GM19025 (cell line): ENCODE data around the gene EYS.

ENCODE experiments used
- ATAC-seq: cut with Tn5 transposase; IDR thresholded peaks from one replicate; pipeline ENCODE4 v1.9.1; 2021; ENCODE audit warnings: mild to moderate bottlenecking, low read depth, moderate library complexity; ENCODE audit not compliant: unreplicated experiment

EYS gene

GRCh38 chr6:64227863-64228262 is 1479.2 kb downstream of the EYS start:
- ATAC-seq: no peak

DNA sequence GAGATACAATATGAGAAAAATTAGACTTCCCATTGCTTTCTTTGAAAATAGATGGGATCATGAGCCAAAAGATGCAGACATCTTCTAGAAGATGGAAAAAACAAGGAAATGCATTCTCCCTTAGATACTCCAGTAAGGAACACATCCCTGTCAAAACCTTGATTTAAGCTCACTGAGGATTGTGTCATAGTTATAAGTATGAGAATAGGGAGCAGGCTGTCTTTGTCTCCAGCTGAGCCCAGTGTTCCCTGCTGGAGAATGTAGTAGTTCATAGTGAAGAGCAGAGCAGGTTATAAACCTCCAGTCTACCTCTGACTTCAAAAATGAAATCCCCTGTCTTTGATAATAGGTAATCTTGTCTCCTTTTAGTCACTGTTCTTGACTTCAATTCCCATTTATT is 1481.5 kb downstream of the EYS start:
- ATAC-seq: no peak

DNA sequence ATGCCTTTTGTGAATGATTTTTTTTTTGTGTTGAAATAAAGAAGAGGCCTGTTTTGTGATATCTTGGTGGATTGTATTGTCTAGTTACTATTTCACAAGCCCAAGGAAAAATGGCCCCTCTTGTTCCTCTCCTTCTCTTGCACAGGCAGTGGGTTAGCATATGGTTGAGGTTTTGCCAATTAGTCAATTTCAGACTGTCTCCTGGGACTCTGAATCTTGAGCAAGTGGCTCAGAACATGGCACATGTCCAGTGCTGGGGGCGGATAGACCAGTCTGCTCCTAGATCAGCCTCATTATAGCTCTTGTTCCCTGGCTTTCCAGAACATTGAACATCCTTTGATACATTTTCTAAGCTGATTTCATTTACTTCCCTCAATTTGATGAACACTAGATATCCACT is 1482.2 kb downstream of the EYS start:
- ATAC-seq: no peak

DNA sequence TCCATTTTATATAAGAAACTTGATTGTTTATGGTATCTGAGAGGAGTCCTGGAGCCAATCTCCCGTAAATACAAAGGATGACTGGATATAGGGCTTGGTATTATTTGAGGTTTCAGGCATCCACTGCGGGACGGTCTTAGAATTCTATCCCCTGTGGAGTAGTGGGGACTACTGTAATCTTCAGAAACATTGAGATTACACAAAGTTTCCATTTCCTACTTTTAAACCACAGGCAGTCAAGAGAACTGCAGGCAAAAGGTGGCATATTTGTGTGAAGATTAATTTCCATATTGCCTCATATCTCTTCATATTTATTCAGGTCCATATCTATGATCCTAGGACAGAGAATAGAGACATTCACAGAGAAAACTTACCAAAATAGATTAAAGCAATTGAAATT is 1485.2 kb downstream of the EYS start:
- no peak for ATAC-seq

GRCh38 chr6:64220801-64221200 is 1486.2 kb downstream of the EYS start:
- no peak for ATAC-seq

DNA sequence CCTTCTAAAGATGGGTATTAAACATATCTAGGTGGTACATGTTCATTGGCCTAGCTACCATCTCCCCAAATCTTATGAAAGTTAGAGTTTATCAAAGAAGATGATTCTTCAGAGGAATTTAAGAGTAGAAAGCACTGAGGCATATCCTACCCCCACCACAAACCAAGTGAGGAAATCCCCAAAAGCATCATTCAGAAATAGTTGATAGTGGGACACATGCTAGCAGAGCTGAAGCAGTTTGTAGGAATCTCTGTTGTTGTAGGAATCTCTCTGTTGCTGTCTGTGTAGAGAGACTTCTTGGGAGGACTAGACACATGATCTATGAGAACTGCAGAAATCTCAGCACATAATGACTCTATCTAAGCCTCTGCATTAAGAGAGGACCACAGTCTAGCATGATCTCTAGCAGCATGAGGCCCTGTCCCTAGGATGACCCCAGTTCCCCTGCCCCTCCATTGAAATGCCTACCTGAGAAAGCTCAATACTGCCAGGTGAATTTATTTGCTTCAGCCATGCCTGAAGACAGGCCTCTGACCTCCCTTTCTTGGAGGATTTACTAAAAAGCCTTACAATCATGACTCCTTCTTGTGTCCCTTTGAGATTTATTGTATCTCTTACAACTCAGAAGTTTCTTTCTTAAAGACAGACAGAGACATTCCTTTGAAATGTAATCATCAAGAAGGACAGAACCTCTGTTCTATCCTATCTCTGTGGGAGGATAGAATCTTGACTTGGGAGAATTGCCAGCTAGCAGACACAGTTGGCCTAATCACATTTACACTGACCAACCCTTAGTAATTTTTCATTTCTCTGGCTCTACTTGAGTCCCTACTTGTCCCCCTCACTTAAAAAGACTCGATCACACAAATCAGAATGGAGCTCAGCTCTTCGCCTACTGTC is 1489.1 kb downstream of the EYS start:
- no peak for ATAC-seq

DNA sequence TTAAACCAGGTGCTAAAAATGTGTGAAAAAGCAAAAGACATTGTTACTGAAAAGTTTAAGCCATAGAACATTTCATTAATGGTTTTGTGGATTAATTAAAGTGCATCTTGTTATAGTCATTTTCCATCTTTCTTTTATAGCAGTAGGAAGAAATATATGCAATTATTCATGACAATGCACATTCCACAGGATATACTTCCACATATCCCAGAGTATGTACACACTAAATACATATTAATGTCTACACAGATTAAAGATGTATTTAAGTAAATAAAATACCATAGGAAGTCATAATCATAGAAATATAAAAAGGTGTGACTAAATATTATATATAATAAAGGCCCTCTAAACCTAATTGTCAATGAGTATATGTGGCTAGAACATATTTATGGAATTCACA is 1492.7 kb downstream of the EYS start:
- no peak for ATAC-seq

- ATAC-seq: no peak
These were observed 1493.3 kb downstream of the EYS start for GRCh38 chr6:64213697-64214096.

DNA sequence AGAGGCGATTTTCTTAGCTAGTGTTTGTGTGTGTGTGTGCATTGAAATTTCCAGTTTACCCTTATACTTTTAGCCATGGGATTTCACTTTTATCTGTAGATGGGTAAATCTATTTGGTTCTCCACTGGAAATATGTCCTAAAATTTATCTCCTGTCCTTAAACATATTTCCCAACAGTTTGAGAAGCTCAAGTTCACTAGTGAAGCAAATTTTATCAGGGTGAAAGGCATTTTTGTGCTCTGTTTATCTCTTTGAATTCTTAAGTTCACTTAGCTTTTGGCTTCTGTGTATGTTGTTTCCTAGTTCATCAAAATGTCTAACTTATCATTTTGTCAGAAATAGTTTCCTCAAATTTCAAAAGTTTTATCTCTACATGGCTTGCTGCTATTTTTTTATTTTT is 1509.8 kb downstream of the EYS start:
- ATAC-seq: no peak

DNA sequence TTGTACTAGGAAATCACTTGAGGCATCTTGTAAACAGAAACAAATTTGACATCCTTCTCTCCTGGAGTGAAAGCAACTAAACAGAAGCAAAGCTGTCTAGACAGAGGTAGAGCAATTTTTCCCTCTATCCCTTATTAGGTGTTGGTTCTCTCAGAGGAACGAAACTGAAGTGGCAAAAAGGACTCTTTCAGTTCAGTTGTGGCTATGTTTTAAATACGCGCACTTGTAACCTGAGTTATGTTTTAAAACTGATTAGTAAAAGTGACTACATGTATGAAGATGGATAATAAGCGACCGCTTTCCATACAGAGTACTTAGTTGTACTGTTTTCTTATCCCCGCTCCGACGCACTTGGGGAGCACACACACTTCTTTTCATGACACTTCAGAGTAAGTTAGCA is 1520.4 kb downstream of the EYS start:
- ATAC-seq: no peak

- ATAC-seq: no peak
These were observed 1521.4 kb downstream of the EYS start for GRCh38 chr6:64185621-64186020.

DNA sequence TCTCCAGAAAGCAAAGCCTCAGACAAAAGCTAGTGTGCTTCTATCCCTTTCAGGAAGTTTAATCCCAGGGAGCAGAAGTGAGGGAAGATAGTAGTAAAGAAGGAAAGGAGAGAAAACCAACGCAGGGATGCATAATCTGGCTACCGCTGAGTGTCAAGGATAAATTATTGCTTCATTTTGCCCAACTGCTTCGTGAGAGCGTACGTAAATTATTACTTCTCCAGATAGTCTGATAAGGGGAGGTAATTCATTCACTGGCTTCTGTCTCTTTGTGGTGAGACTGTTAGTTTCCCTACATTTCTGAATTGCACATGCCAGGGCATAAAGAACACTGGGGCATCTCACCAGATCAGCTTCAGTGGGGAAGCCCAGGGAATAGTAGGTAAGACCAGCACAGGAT is 1531.7 kb downstream of the EYS start:
- ATAC-seq: no peak

GRCh38 chr6:64170316-64170715 is 1536.7 kb downstream of the EYS start:
- no peak for ATAC-seq

- ATAC-seq: no peak
These were observed 1546.5 kb downstream of the EYS start for GRCh38 chr6:64160486-64160885.

DNA sequence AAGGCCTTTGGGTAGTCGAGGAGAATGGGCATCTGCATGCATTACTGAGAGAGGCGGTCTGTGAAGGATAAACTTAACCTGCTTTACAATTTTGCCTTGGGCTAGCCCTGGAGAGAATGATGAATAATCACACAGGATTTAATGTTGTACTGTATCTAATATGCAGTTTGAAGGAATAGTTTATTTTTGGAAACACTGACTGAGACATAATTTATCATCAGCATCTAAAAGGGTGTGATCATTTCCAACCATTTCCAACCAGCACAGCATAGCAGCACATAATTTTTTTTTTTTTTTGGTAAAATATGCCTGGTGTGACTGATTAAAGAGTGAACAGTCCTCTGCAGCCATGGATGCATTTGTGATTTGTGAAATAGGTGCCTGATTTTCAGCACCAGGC is 1552.0 kb downstream of the EYS start:
- no peak for ATAC-seq

DNA sequence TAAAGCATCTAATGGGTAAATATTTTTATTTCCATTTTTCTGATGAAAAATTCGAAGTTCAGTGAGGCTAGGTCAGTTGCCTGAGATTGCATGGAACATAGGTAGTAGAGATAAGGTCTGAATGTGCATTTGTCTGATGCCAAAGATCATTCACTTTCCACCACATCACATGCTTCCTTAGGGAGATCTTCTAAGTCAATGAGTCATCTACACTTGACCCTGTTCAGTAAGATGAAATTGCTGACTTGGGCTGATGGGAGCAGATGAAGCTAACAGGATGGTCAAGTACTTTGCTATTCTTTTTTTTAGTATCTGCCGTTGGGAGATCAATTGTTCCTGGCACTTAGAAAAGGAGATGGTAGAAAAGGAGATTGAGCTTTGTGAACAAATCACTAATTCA is 1560.2 kb downstream of the EYS start:
- ATAC-seq: no peak

DNA sequence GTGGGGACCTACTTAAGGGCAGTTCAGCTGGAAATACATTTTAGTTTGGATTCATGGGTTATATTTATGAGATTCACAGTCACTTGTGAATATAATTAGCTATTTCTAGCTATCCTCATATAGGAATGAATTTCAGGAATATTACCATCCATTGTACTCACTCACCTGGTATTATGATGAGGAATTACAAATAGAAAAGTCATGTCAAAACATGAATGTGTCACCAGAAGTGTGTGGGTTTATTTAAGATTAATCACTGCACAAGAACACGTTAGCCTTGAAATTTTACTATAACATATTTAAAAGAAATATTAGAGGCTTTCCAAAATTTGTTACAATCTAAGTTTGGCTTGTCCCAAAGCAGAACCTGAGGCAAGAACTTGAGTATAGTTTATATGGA is 1560.9 kb downstream of the EYS start:
- ATAC-seq: no peak

- no peak for ATAC-seq
These were observed 1561.4 kb downstream of the EYS start for GRCh38 chr6:64145658-64146057.

GRCh38 chr6:64143101-64143500 is 1563.9 kb downstream of the EYS start:
- no peak for ATAC-seq

- ATAC-seq: no peak
These were observed 1565.3 kb downstream of the EYS start for GRCh38 chr6:64141680-64142079.

GRCh38 chr6:64128301-64129024 is 1578.6 kb downstream of the EYS start:
- no peak for ATAC-seq
